ENCODE data around the gene ROR1. TPM values are rescaled to one million over a fixed set of nuclear protein-coding genes. Genes with fewer than 3 reads are reported as not detected.

The ROR1 gene
- total and polyA plus RNA-seq, 2 donors (not counting 3 experiments of a cell fraction or from before 2014, with no cell fraction given) = 2.6 to 3.5 TPM

DNA sequence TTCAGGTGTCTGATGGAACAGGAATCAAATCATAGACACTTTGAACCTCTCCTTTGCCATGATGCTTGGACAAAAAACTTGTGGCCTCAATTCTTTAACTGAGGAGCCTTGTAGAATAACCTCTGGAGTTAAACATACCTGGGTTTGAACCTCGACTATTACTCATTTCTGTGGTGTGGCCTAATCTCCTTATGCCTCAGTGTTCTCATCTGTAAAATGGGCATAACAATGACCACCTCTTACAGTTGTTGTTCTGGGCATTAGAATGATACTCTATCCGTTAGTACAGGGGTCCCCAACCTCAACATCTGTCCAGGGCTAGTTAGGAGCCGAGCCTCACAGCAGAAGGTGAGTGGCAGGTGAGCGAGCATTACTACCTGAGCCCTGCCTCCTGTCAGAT lies 137.2 kb downstream of the ROR1 start:
- no peak for DNase-seq (ENCODE audit: low read depth, low spot score)
- no TSS peak for BruUV-seq (replicated peaks)
- H3K36me3 ChIP-seq (ENCODE audit: control insufficient read depth in 2 of 2, extremely low read depth in 1 of 2, insufficient read depth in 2 of 2, low read length in 2 of 2) = no peaks in the 10 kb centered on the region
- dilution Hi-C loops (cut with MboI; ENCODE audit: extremely low pct_ligation_motif_present, low sequenced_read_pairs) = no loop called here
- H3K4me3 ChIP-seq (replicated peaks in 1 of 3; ENCODE audit: insufficient read depth in 1 of 3, low read depth in 1 of 3, low read length in 3 of 3) = no peak overlapping the region
- H3K4me2 ChIP-seq (ENCODE audit: insufficient read depth, low read length) = no peak overlapping the region
- POLR2A ChIA-PET = no interaction called here
- no peaks in the 10 kb centered on the region for H3K9me3 ChIP-seq (replicated peaks; ENCODE audit: control insufficient read depth, insufficient read depth, low read length)
- intact Hi-C loops (cut with micrococcal nuclease) = no loop called here
- no peak for FAIRE-seq
- no peaks in the 10 kb centered on the region for H3K79me2 ChIP-seq (ENCODE audit: control insufficient read depth, insufficient read depth, low read length)
- no peak overlapping the region for H3K27ac ChIP-seq (ENCODE audit: insufficient read depth, low read depth, low read length)
- no peaks in the 10 kb centered on the region for H3K4me1 ChIP-seq (ENCODE audit: control insufficient read depth, extremely low read depth, insufficient read depth, low read length)
- H4K20me1 ChIP-seq (replicated peaks; ENCODE audit: control insufficient read depth, extremely low read depth, insufficient read depth, low read length) = no peaks in the 10 kb centered on the region
- H3K9ac ChIP-seq (replicated peaks; ENCODE audit: extremely low read depth, insufficient read depth, low read length) = no peak overlapping the region
- TF ChIP-seq POLR2AphosphoS5 (IDR thresholded peaks at IDR 0.05; ENCODE audit: insufficient read depth, low read depth, low read length) (no peak), JUN (IDR thresholded peaks at IDR 0.05; ENCODE audit: borderline replicate concordance, insufficient read depth, insufficient read length, low read depth) (no peak), MYC (IDR thresholded peaks at IDR 0.05; ENCODE audit: low read depth, low read length) (no peak), POLR2A (IDR thresholded peaks at IDR 0.05; ENCODE audit: low read depth, low read length) (no peak), EZH2 (IDR thresholded peaks at IDR 0.05; ENCODE audit: borderline replicate concordance, low read depth, low read length, severe bottlenecking) (no peak)
- TF ChIP-seq, protein P1, sequence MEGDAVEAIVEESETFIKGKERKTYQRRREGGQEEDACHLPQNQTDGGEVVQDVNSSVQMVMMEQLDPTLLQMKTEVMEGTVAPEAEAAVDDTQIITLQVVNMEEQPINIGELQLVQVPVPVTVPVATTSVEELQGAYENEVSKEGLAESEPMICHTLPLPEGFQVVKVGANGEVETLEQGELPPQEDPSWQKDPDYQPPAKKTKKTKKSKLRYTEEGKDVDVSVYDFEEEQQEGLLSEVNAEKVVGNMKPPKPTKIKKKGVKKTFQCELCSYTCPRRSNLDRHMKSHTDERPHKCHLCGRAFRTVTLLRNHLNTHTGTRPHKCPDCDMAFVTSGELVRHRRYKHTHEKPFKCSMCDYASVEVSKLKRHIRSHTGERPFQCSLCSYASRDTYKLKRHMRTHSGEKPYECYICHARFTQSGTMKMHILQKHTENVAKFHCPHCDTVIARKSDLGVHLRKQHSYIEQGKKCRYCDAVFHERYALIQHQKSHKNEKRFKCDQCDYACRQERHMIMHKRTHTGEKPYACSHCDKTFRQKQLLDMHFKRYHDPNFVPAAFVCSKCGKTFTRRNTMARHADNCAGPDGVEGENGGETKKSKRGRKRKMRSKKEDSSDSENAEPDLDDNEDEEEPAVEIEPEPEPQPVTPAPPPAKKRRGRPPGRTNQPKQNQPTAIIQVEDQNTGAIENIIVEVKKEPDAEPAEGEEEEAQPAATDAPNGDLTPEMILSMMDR (IDR thresholded peaks at IDR 0.05; ENCODE audit: extremely low read depth in 1 of 2, insufficient read depth in 1 of 2, low read depth in 1 of 2, low read length in 2 of 2) = no peak
- H2AFZ ChIP-seq (ENCODE audit: low read depth, low read length) = no peak overlapping the region
- H3K27me3 ChIP-seq (ENCODE audit: control insufficient read depth in 2 of 2, insufficient read depth in 2 of 2, low read length in 2 of 2) = peaks cover 5 to 6% of the 10 kb centered on the region in 2 experiments
- CTCF ChIA-PET = no interaction called here
- H3K9me1 ChIP-seq (replicated peaks; ENCODE audit: control insufficient read depth, extremely low read depth, insufficient read depth, low read length) = no peaks in the 10 kb centered on the region

- H3K27ac ChIP-seq (ENCODE audit: insufficient read depth, low read depth, low read length) = no peak overlapping the region
- TF ChIP-seq, protein P2, sequence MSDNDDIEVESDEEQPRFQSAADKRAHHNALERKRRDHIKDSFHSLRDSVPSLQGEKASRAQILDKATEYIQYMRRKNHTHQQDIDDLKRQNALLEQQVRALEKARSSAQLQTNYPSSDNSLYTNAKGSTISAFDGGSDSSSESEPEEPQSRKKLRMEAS (IDR thresholded peaks at IDR 0.05; ENCODE audit: insufficient read depth, insufficient read length) = no peak
- no peak for TF ChIP-seq POLR2A (IDR thresholded peaks at IDR 0.05; ENCODE audit: low read depth, low read length)
- TF ChIP-seq JUN (IDR thresholded peaks at IDR 0.05; ENCODE audit: borderline replicate concordance, insufficient read depth, insufficient read length, low read depth) = no peak
- no peak for TF ChIP-seq GATA2 (IDR thresholded peaks at IDR 0.05; ENCODE audit: insufficient read depth, insufficient read length, low read depth, low read length)
- no peak for TF ChIP-seq POLR2AphosphoS5 (IDR thresholded peaks at IDR 0.05; ENCODE audit: insufficient read depth, low read depth, low read length)
- TF ChIP-seq FOS (IDR thresholded peaks at IDR 0.05; ENCODE audit: borderline replicate concordance, insufficient read depth, low read length) = no peak
- TF ChIP-seq MYC (IDR thresholded peaks at IDR 0.05; ENCODE audit: low read depth, low read length) = no peak
- TF ChIP-seq EZH2 (IDR thresholded peaks at IDR 0.05; ENCODE audit: borderline replicate concordance, low read depth, low read length, severe bottlenecking) = no peak
- TF ChIP-seq, protein P1 (IDR thresholded peaks at IDR 0.05; ENCODE audit: extremely low read depth in 1 of 2, insufficient read depth in 1 of 2, low read depth in 1 of 2, low read length in 2 of 2) = no peak
- DNase-seq (ENCODE audit: low read depth, low spot score) (no peak), FAIRE-seq (no peak)
- CTCF ChIA-PET = interaction anchor here (1.0 to 5.5 kb wide), 2 partner anchors 221 to 238 kb away, joined by 5 to 102 read pairs; no protein-coding TSS in a partner anchor
- no peak overlapping the region for H2AFZ ChIP-seq (ENCODE audit: low read depth, low read length)
- H3K9me3 ChIP-seq (replicated peaks; ENCODE audit: control insufficient read depth, insufficient read depth, low read length) = no peaks in the 10 kb centered on the region
- H3K9ac ChIP-seq (replicated peaks; ENCODE audit: extremely low read depth, insufficient read depth, low read length) = no peak overlapping the region
- no peak overlapping the region for H3K4me3 ChIP-seq (replicated peaks in 1 of 3; ENCODE audit: insufficient read depth in 1 of 3, low read depth in 1 of 3, low read length in 3 of 3)
- intact Hi-C loops (cut with micrococcal nuclease) (no loop called here), dilution Hi-C loops (cut with MboI; ENCODE audit: extremely low pct_ligation_motif_present, low sequenced_read_pairs) (no loop called here)
- H3K79me2 ChIP-seq (ENCODE audit: control insufficient read depth, insufficient read depth, low read length) = no peaks in the 10 kb centered on the region
- POLR2A ChIA-PET = no interaction called here
- peaks cover 5 to 6% of the 10 kb centered on the region in 2 experiments for H3K27me3 ChIP-seq (ENCODE audit: control insufficient read depth in 2 of 2, insufficient read depth in 2 of 2, low read length in 2 of 2)
- H3K36me3 ChIP-seq (ENCODE audit: control insufficient read depth in 2 of 2, extremely low read depth in 1 of 2, insufficient read depth in 2 of 2, low read length in 2 of 2) = no peaks in the 10 kb centered on the region
- no peak overlapping the region for H3K4me2 ChIP-seq (ENCODE audit: insufficient read depth, low read length)
- H4K20me1 ChIP-seq (replicated peaks; ENCODE audit: control insufficient read depth, extremely low read depth, insufficient read depth, low read length) = no peaks in the 10 kb centered on the region
- no peaks in the 10 kb centered on the region for H3K9me1 ChIP-seq (replicated peaks; ENCODE audit: control insufficient read depth, extremely low read depth, insufficient read depth, low read length)
- BruUV-seq (replicated peaks) = no TSS peak
- H3K4me1 ChIP-seq (ENCODE audit: control insufficient read depth, extremely low read depth, insufficient read depth, low read length) = no peaks in the 10 kb centered on the region
Observed at GRCh38 chr1:63912643-63913042, 138.8 kb downstream of the ROR1 start.

Data from endothelial cell of umbilical vein (primary cell).